Measurements from ENCODE around the gene CANX. TPM values are rescaled to one million over a fixed set of nuclear protein-coding genes. Genes with fewer than 3 reads are reported as not detected.

CANX gene
- total and polyA plus RNA-seq, 2 of the 13 experiments (the other 11 are each of a cell fraction or from before 2014, with no cell fraction given) = 477 to 680 TPM

GRCh38 chr5:179755022-179755421 lies 56.3 kb downstream of the CANX start (continued):
- TF ChIP-seq ZNF646 (CRISPR knock-in tag; IDR thresholded peaks at IDR 0.05) = no peak
- TF ChIP-seq IRF9 (CRISPR knock-in tag; IDR thresholded peaks at IDR 0.05; ENCODE audit: borderline replicate concordance) = no peak
- peak; percentile 38; the same call in 1 of the 2 replicates for TF ChIP-seq HOXA3 (CRISPR knock-in tag; IDR thresholded peaks at IDR 0.05)
- peak; percentile 85 for TF ChIP-seq HNF4A (CRISPR knock-in tag; IDR thresholded peaks at IDR 0.05)

- no peak overlapping the region for H2AFZ ChIP-seq (ENCODE audit: low read length)
- H3K36me3 ChIP-seq (replicated peaks in 1 of 2; ENCODE audit: control insufficient read depth in 1 of 2, insufficient read depth in 2 of 2, low read length in 2 of 2) = peaks cover 1 to 5% of the 10 kb centered on the region in 2 experiments; a peak in 3 of 5 replicates
- no TSS peak for BruUV-seq (replicated peaks)
- no peaks in the 10 kb centered on the region for H3K9me3 ChIP-seq (ENCODE audit: low read length)
- H4K20me1 ChIP-seq (ENCODE audit: insufficient read depth, low read length) = peaks cover 38% of the 10 kb centered on the region
- H3K79me2 ChIP-seq (ENCODE audit: insufficient read depth, low read length) = peaks cover 85% of the 10 kb centered on the region
- no peak overlapping the region for H3K4me2 ChIP-seq (ENCODE audit: low read depth, low read length)
- H3K4me3 ChIP-seq (replicated peaks in 1 of 3; ENCODE audit: insufficient read depth in 1 of 3, low read depth in 2 of 3, low read length in 3 of 3) = no peak overlapping the region
- H3K27me3 ChIP-seq (ENCODE audit: control insufficient read depth in 1 of 2, insufficient read depth in 2 of 2, low read length in 2 of 2) = no peaks in the 10 kb centered on the region
- in situ Hi-C loops (cut with HindIII; ENCODE audit: extremely low pct_ligation_motif_present, low pct_unique_long_range_greater_than_20kb) (loop anchor here (25.0 kb wide), 1 partner anchor 328 kb away; no protein-coding TSS in a partner anchor), intact Hi-C loops (cut with micrococcal nuclease; ENCODE audit: unreplicated experiment) (no loop called here)
- POLR2A ChIA-PET = no interaction called here
- no peak overlapping the region for H3K9ac ChIP-seq (ENCODE audit: insufficient read depth, low read depth, low read length)
- no peak for FAIRE-seq
- ATAC-seq = no peak
- H3K27ac ChIP-seq (ENCODE audit: extremely low read length, insufficient read depth, low read length) = no peak overlapping the region
- peaks cover 61% of the 10 kb centered on the region for H3K4me1 ChIP-seq (ENCODE audit: insufficient read depth, low read length)
- DNase-seq (ENCODE audit: low spot score) = no peak
- CTCF ChIA-PET (ENCODE audit: low intra/inter-chr PET ratio, low total read pairs) = no interaction called here
- WGBS (ENCODE audit: low lambda C conversion rate) = 93% methylated on average over 8 of the region's 8 CpGs
- TF ChIP-seq HES4 (CRISPR knock-in tag; IDR thresholded peaks at IDR 0.05; ENCODE audit: borderline replicate concordance) = no peak
- TF ChIP-seq ZNF879 (CRISPR knock-in tag; IDR thresholded peaks at IDR 0.05) = no peak
- TF ChIP-seq GPN1 (CRISPR knock-in tag; IDR thresholded peaks at IDR 0.05; ENCODE audit: borderline replicate concordance) = no peak
- no peak for TF ChIP-seq NR2F6 (IDR thresholded peaks at IDR 0.05)
- no peak for TF ChIP-seq NR2F6 (CRISPR knock-in tag; IDR thresholded peaks at IDR 0.05)
- TF ChIP-seq ZBTB4 (CRISPR knock-in tag; IDR thresholded peaks at IDR 0.05; ENCODE audit: borderline replicate concordance) = no peak
- no peak for TF ChIP-seq HNRNPL (IDR thresholded peaks at IDR 0.05; ENCODE audit: low read depth, low read length)
- TF ChIP-seq ZNF790 (CRISPR knock-in tag; IDR thresholded peaks at IDR 0.05; ENCODE audit: borderline replicate concordance) = no peak
- no peak for TF ChIP-seq ZNF256 (CRISPR knock-in tag; conservative IDR thresholded peaks at IDR 0.05)
- TF ChIP-seq ZNF746 (CRISPR knock-in tag; IDR thresholded peaks at IDR 0.05) = no peak
These were observed 60.2 kb downstream of the CANX start for GRCh38 chr5:179758955-179759354.

Measured in HepG2 (cell line).